Astrocyte (in vitro differentiated cells and primary cell): ENCODE results near the gene DYNLL1.

Source experiments
- CTCF ChIP-seq: IDR thresholded peaks from 2 replicates; pipeline ENCODE4 v1.5.1; 2011; ENCODE audit warnings: low read depth, mild to moderate bottlenecking, inconsistent platforms, low read length, moderate library complexity; ENCODE audit not compliant: insufficient read depth
- EZH2 ChIP-seq: IDR thresholded peaks from 2 replicates; pipeline ENCODE4 v1.6.1; 2012; ENCODE audit warnings: mild to moderate bottlenecking, low read length, inconsistent platforms; ENCODE audit not compliant: insufficient read depth

- peak; percentile 27 for TF ChIP-seq CTCF
- no peak for TF ChIP-seq EZH2
Observed at GRCh38 chr12:120457133-120457532, 38.8 kb upstream of the DYNLL1 start.
